CD4-positive, alpha-beta T cell treated with Interleukin-4 for 4 hours (primary cell): ENCODE measurements around the gene URB1.
"Not testable (repeated sequence)": the region's sequence is repeated elsewhere in the genome, so short reads cannot be mapped to it uniquely, and the experiment has no call there.

Source experiments
- DNase-seq: peaks from one replicate; pipeline ENCODE4 v3.0.0-alpha.2; 2020

URB1 gene

GRCh38 chr21:32372755-32373154 is 20.1 kb downstream of the URB1 start:
- no peak for DNase-seq

DNA sequence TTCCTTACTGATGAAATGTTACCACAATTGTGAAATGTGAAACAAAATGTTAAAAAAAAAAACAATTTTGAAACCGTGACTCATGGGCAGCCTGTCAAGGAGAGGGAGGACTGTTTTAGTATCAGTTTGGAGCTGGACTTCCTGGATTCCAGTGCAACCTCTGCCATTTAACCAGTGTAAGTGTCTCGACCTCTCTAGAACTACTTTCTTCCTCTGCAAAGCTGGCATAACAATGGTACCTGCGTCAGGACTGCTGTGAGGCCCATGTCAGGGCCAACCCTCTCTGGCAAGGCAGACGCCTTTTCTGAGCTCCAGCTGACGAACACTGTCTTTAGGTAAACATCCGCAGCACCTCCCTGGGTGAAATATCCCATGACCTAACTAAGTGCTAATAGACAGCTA is 20.9 kb downstream of the URB1 start:
- no peak for DNase-seq

GRCh38 chr21:32370998-32371766 is 21.6 kb downstream of the URB1 start:
- no peak for DNase-seq

GRCh38 chr21:32368961-32369360 is 23.9 kb downstream of the URB1 start:
- not testable (repeated sequence) for DNase-seq

DNA sequence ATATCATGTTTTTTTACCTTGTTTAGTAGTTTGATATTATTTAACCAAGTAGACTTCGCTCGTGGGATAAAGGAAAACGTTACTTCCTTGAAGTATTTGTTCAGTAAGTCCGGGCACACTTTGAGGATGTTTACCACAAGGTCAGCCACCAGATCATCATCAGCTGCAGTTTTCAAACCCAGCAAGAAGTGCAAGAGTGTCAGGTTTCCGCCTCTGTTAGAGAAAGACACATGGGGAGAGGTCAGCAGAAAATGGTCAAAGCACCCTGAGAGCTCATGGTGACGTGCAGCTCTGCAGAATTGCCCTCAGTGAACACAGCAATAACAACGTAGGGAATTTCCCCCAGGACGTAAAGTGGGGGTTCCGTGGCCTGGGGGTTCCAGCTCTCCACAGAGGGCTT is 24.4 kb downstream of the URB1 start:
- no peak for DNase-seq

DNA sequence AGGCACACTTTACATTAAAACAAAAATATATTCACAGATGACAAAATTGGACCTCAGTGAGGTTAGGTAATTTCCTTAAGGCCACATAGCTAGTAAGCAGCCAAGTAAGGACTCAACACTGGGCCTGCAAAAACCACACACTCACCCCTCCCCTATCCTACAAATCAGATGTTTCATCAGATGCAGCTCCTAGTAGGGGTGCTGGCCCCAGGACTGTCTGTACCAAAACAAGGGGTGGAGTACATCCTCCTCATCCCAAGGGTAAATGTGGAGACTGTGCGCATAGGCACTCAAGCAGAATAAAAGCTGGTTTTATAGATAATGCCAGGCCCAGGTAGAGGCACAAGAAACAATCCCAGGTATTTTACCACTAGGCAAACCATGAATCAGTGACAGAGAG is 25.7 kb downstream of the URB1 start:
- DNase-seq = no peak

GRCh38 chr21:32366191-32366590 is 26.6 kb downstream of the URB1 start:
- no peak for DNase-seq

- DNase-seq = no peak
These were observed 28.0 kb downstream of the URB1 start for GRCh38 chr21:32364796-32365195.

DNA sequence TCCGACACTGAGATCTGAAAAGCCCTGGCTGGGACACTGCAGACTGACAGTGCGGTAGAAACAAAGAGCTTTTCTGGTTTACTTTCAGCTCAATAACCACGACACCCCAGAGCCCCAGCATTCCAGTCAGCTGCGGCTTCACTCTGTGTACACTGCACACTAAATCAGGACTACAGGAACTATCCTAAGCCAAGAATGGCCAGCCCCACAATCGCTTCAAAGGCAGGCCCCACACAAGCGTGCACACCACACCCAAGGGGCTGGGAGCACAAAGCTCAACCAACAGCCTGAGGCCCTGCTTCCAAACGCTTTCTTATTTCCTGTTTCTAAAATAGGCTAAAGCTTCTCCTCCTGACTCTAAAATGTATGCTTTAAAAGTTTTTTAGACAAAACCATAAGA is 28.4 kb downstream of the URB1 start:
- no peak for DNase-seq

GRCh38 chr21:32360401-32360975 is 32.3 kb downstream of the URB1 start:
- no peak for DNase-seq

DNA sequence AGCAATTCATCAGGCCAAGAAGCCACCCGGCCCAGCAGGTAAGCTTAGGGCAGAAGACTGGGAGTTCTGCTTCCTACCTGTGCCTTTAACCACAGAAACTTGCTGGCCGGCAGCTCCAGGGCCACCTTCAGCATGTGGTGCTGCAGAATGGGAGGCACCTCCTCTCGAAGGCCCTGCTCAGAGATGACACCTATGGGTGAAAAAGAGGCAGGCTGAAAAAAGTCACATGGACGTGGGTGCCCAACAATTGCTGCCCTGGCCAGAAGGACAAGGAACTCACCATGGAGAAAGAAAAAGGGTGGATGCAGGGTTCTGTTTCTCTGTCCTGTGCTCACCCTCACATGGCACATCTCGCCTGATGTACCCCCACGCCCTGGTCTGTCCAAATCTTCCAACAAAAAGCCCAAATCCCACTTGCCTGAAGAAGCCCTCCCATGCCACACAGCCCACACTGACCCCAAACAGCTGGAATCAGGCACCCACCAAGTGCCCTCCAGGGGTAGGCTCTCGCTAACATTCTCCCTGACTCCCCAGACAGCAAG is 33.0 kb downstream of the URB1 start:
- no peak for DNase-seq

DNA sequence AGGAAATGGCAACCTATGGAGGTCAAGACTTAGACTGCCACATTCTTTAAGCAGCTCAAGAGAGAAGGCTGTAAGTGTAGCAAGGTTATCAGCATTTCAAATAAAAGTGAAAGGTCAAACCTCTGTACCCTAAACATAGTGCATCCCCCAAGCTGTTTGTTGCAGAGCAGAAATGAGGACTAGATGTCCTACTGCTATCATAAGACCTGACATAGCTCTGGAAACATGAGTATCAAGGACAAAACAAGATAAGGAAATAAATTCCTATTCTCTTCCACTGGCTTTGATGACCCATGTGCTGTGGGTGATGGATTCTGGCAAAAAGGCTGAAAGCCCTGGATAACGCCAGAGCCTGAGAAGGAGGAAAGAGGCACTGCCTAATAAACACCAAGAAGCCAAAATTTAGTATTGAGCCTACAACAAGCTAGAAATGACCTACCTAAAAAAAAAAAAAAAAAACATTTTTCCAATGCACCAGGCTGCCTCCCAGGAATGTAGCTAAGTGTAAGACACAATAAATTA is 35.9 kb downstream of the URB1 start:
- no peak for DNase-seq

DNA sequence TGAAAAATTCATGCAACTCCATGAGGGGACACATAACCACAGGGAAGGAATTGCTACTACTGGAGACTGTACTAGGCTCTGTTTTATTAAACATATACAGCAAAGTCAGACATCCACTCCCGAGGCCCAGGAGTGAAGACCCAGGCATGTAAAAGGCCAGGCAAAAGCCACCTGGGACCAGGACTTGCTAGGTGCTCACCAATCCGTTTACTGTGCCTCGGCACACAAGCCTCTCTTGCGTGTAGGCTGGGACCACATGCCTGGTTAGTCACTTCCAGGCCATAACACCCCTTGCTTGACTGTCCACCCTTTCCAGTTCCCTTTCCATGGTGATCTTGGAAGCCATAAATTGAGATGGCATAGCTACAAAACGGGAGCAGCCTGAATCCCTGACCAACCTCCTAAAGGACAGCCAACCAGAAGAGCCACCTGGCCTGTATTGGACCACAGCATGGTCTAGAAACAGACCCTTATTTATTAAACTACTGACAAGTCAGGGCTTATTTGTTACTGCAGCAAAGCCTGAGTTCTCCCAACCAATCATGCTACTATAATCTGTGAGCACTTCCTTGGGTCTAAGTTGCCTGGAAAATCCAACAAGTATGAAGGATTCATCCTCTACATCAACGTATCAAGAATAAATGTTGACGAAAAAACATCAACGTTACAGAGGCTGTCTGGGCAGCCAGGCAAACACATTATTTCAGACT is 39.7 kb downstream of the URB1 start:
- DNase-seq = no peak

DNA sequence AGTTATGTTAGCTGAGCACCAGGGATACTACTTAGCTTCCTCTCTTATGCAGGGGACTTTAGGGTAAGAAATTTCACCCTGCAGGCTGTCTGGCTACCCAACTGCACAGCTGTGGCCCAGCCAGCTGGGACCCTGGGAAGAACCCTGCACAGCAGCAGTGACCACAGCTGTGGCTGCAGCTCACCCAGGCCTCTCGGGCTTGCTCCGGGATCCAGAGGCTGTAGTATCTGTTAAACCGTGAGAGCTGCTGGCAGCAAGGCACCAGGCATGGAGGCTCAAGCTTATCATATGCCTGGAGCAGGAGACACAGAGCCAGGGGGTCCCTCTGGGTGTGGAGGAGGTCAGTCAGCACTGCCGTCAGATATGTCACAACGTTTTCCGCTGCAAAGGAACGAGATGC is 40.3 kb downstream of the URB1 start:
- no peak for DNase-seq

DNA sequence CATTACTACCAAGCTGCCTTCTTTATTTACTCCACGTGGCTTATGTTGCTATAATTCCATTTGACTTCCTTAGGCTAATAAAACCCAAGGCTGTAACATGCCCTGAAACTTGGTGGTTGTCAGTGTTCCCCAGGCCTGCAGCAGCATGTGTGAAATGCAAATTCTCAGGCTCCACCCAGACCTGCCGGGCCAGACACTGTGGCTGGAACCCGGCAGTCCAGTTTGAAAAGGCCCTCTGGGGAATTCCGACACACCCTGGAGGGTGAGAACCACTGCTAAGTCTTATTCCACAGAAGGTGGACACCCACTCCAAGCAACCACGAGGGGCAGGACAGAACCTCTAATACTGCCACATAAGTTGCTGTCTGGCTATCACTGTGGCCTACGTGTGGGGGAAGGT is 41.4 kb downstream of the URB1 start:
- no peak for DNase-seq

DNA sequence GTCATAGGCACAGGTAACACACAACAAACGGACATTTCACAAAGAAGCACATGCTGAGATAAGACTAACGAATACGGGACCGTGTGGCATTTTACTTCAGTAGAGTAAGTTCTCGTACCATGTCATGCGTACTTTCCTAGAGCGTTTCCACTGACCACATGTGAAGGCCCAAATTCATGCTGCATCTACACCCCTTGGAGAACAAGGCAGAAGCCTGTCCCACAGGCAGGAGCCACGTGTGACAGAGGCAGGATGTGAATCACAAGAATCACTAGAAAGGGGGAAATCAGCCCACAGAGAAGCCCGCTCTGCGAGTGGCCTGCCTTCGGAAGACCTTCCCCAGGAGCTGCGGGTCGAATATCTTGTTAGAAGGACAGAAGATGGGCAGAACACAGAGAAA is 41.8 kb downstream of the URB1 start:
- DNase-seq = no peak

- DNase-seq = no peak
These were observed 42.4 kb downstream of the URB1 start for GRCh38 chr21:32350211-32350980.

- DNase-seq = no peak
These were observed 43.4 kb downstream of the URB1 start for GRCh38 chr21:32349333-32349944.

DNA sequence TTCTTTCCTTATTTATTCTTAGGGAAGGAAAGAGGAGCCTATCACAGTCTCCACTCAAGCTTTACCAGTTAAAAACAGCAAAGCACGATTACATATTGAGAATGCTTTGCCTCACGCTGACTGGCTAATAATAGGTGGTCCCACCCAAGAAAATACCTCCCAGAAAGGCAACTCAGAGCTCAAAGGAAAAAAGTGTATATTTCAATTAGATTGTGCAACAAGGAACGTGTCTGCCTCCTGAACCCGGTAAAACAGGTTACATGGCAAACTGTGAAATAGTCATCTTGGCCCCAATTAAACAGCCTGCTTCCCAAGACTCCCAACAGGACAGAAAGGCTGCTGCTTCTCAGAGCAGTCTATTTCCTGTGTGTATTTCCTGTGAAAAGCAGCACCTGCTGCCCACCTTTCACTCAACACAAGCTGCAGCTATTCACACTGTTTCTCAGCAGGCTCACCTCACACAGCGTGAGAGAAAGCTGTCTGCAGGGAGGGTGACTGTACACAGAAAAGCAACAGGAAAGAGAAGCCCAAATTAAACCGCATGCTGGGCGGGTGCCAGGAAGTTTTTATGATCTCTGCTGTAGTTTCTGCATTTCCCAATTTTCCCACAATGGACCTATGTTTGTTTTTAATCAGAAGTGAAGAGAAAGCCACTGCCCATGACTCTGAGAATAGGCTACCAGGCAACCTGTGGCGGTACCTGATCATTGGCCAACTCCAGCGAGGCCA is 44.0 kb downstream of the URB1 start:
- no peak for DNase-seq

DNA sequence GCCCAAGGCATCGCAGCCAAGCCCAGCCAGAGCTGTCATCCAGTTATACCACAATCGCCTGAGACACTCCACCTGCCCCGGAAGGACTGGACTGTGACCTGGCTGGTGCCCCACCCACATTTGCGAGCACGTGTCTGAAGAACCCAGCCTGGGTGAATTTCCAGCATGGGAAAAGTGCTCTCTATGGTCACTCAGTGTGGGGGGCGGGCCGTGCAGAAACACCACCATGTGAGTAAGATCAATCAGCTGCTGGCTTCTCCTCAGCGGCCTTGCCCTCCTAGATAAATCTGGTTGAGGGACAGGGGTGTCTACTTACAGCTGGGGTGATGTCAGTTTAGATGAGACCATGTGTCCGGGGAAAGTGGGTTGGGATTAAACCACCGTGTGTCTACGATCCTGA is 44.8 kb downstream of the URB1 start:
- no peak for DNase-seq

DNA sequence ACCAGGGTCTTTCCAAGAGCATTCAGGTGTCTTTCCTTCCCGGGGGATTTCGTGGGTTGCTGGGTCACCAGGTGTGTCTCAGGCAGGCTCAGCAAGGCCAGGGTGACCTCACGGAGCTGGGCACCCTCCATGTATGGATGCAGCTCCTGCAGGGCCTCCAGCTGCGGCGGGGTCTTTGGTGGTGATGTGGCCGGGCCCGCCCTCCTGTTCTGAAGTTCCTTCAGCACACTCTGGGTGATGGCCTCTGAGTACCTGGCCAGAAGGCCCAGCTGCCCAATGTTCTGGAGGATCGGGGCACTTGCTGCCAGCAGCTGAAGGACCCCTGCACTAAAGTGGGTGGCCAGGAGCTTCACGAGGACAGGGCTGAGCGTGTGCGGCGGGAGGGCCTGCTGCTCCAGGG is 45.5 kb downstream of the URB1 start:
- DNase-seq = no peak

DNA sequence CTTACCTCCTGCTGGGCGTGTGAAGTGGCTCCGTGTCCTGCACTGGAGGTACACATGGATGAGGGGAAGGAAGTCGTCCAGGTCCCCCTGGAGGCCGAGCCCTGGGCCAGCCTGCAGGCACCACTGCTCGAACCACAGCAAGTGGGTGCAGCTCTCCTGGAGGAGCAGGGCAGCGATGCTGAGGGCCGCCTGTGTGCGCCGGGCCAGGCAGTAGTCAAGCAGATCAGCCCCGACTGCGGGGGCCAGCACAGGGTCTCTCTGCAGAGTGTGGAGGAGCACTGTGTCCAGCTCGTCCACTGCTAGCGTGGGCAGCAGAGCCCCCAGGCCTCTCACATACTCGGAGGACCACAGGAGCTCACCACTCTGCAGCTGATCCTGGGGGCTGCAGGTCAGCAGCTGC is 45.9 kb downstream of the URB1 start:
- DNase-seq = no peak
